ENCODE results near the gene HRAS.
A peak's percentile ranks its signal among the peaks of the same experiment; 100 is the strongest.
"Not testable (repeated sequence)": the region's sequence is repeated elsewhere in the genome, so short reads cannot be mapped to it uniquely, and the experiment has no call there.

The HRAS gene

DNA sequence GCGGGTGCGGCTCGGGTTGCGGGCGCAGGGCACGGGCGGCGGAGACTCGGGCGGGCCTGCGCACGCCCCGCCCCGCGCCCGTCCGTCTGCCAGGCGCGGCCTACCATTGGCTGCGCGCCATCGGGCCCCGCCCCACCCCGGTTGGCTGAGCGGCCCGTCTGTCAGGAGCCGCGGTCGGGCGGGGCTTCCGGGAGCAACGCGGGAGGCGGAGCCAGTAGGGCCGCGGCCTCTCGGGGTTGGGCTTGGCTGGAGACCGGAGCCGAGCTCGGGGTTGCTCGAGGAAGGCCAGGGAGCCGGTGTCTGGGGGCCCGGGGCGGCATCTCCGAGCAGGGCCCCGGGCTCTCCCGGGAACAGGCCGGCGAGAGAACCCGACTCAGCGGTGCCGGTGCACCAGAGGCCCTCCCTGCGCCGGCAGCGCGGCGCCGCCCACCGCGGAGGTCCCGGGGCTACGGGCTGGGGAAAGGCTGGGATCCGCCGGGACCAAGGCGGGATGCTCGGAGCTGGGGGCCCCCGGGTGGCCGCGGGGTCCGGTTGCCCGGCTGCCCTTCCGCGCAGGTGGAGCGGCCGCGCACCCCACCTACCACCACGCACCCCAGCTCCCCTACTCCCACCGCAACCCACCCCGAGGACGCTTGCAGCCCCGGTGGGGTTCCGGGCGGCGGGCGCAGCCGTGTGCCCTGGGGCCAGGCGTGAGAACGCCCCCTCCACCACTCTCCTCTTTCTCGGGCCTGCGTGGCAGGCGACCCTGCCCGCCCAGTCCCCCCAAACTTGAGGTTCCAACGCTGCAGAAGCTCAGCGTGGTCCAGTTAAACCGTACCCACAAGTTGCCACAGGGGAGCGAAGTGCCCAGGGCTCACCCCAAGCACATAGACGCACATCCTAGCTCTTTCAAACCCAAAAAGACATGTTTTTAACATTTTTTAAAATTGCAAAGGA, at the start of gene HRAS:
Gene HRAS (minus strand): TSS at position 58 of the 936 bp plus-strand sequence.
- peak; percentile 87 to 94 (median 90) for DNase-seq (ENCODE audit: low read depth in 2 of 3, low spot score in 1 of 3)

DNA sequence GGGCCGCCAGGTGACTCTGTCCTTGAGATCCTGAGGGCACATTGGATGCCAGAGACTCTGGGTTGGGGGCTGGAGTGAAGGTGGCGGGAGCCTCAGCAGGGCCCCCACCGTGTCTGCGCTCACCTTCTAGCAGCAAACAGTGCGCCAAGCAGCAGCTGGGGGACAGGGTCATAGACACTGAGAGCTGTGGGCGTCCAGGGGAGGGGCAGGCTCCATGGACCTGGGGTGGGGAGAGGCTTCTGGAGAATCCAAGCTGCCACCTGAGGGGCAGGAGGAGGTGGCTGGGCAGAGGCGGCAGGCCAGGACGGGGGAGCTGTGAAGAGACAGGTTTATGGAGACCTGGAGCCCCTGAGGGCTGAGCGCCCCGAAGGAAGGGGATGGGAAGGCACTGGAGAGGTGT, 48.9 kb upstream of the HRAS start:
- DNase-seq (ENCODE audit: low read depth in 2 of 3, low spot score in 1 of 3) = no peak

DNA sequence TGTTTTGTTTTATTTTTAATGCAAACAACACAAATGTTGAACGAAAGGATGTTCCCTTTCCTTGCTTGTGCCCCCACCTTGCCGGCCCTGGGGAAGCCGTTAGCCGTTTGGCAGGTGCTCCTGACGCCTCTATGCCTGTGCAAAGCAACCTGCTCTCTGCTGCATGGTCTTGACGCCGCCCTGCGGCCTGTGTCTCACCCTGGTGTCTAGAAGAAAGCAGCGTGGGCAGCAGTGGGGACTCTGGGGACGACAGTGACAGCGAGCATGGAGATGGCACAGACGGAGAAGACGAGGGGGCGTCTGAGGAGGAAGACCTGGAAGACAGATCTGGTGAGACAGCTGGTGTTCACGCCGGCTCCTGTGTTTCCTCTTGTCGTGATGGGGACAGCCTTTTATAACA, 46.4 kb upstream of the HRAS start:
- no peak for DNase-seq (ENCODE audit: low read depth in 2 of 3, low spot score in 1 of 3)

DNA sequence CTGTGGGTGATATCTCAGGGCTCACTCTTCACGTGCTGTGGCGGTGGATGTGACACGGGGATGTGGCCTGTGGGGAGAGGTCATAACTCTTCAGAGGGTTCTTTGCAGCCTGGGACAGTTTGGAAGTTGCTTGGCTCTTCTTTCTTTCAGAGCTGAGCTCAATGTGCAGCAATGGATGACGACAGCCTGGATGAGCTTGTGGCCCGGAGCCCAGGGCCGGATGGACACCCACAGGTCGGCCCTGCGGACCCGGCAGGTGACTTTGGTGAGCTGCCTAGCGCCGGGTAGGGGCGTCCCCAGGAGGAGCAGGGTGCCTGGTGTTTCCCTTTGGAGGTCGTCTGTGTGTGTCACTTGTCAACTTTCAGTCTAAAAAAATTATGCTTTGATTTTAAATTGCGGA, 46.0 kb upstream of the HRAS start:
- DNase-seq (ENCODE audit: low read depth in 2 of 3, low spot score in 1 of 3) = no peak

DNA sequence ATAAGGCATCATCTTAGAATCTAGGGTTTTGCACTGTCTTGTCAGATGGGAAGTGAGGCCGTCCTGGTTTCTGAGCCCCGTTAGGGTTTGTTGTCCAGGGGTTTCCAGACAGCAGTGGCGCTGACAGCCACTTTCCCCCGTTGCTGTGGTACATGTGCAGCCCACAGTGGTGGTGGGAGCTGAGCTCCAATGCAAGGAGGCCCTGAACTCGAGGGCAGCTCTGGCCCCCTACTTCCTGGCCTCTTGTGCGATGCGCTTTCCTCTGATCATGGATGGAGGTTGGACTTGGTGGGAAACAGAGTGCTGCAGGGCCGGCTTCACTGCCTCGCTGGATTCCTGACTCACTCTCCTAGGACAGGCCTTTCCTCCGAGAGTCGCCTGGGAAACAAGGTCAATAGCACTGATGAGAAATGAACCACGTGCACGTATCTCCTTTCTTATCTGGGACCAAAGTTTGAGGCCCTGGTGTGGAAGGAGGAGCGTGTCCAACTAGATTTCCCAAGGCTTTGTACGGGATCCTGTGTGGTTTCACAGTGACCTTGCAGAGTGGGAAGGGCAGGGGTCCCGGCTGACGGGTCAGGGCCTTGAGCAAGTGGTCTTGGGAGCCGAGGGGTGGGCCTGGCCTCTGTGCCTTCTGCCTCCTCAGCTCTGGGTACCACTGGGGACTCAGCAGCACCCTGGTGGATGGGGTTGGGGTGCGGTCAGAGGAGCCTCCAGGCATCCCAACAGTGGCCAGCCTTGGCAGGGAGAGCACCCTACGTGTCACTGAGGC, 44.6 kb upstream of the HRAS start:
- DNase-seq (ENCODE audit: low read depth in 2 of 3, low spot score in 1 of 3) = no peak

DNA sequence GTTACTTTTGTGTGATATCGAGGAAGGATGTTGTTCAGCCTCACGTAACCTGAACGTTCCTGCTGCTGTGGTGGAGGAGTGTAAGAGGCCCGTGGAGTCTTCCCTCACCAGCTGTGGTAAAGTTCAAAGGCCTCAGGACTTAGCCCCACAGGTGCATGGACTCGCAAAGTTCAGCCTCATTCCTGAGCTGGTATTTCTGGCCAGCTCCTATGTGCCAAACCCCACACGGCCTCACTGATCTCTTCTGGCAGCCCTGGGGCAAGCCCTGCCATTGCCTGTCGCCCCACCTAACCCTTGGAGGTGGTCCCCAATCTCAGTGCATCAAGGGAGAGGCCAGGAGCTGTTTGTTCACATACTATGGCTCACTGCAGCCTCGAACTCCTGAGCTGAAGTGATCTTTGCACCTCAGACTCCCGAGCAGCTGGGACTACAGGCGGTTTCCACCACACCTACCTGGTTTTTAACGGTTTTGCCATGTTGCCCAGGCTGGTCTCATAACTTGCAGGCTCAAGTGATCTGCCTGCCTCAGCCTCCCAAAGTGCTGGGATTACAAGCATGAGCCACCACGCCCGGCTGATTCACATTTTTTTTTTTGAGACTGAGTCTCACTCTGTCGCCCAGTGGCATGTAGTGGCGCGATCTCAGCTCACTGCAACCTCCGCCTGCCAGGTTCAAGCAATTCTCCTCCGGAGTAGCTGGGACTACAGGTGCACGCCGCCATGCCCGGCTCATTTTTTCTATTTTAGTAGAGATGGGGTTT, 43.1 kb upstream of the HRAS start:
- DNase-seq (ENCODE audit: low read depth in 2 of 3, low spot score in 1 of 3) = no peak

DNA sequence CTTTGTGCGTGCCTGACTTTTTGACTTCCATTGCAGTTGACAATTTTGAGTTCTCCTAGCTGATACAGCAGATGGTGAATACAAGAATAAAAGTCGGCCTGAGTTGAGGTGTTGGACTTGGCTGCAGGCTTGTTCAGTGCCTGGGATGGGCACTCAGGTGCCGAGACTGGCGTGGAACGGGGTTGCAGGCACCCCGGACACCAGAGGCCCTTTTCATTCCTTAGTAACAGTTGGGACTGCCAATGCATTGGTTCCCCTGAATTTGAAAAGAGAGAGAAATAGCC, 42.2 kb upstream of the HRAS start:
- no peak for DNase-seq (ENCODE audit: low read depth in 2 of 3, low spot score in 1 of 3)

DNA sequence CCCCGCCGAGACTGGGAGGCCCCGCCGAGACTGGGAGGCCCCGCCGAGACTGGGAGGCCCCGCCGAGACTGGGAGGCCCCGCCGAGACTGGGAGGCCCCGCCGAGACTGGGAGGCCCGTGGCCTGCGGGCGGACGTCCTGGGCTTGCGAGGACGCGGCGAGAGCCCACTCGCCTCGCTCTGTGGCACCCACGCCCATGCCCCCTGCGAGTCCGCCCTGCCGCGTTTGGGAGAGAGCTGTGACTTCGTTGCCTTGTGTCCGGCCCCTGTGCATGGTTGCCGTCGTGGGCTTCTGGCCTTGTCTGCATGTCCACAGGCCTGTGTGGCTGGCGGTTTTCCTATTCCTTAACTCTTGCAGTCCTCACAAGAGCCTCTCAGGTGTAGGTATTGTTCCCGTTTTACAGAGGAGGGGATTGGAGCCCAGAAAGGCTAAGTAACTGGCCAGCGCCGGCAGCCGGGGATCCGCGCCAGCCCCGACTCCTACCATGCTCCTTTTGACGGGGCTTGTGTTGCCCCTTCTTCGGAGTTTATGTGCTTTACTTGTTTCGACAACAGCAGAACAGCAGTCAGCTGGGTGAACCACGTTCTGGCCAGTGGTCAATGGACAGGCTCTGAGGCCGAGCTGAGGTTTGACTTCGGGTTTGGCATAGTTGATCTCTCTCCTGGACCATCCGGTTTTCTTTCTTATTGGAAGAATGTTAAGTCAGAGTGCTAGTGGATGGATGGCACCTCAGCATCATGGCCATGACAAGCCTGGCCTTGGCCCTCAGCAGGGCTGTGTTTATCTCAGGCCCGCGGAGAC, 41.6 kb upstream of the HRAS start:
- DNase-seq (ENCODE audit: low read depth in 2 of 3, low spot score in 1 of 3) = no peak

DNA sequence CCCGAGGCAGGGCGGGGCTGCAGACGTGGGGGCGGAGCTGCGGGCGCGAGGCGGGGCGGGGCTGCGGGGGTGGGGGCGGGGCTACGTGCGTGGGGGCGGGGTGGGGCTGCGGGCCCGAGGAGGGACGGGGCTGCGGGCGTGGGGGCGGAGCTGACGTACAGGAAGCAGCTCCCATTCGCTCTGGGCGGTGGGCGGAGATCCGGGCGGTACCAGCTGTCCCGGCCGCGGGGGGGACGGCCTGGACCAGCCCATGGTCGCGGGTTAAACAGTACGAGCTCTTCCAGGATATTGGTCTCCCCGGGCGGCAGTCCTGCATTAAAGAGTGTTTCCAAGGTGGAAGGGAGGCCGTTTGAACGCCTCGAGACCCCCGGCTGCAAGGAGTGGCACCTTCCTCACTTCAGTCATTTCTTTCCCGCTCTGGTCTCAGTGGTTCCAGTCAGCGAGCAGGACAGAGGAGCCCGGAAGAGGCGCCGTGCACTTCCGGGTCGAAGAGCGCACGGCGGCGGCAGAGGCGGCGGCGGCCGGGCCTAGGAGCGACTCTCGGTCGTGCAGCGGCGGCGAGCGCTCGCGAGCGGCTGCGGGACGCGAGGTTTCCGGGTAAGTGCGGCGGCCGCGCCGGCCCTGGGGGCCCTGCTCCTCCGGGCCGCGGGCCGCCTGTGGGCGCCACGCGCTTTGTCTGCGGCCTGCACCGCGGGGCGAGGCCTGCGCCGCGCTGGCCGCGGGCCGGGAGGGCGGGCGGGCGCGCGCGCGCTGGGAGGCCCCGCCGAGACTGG, 40.8 kb upstream of the HRAS start, which contains the start of gene PHRF1:
Gene PHRF1 (plus strand): TSS at position 475 of the 773 bp plus-strand sequence. CDS start 5,043 bp downstream, outside the sequence.
- peak; percentile 86 to 94 (median 91) for DNase-seq (ENCODE audit: low read depth in 2 of 3, low spot score in 1 of 3)

DNA sequence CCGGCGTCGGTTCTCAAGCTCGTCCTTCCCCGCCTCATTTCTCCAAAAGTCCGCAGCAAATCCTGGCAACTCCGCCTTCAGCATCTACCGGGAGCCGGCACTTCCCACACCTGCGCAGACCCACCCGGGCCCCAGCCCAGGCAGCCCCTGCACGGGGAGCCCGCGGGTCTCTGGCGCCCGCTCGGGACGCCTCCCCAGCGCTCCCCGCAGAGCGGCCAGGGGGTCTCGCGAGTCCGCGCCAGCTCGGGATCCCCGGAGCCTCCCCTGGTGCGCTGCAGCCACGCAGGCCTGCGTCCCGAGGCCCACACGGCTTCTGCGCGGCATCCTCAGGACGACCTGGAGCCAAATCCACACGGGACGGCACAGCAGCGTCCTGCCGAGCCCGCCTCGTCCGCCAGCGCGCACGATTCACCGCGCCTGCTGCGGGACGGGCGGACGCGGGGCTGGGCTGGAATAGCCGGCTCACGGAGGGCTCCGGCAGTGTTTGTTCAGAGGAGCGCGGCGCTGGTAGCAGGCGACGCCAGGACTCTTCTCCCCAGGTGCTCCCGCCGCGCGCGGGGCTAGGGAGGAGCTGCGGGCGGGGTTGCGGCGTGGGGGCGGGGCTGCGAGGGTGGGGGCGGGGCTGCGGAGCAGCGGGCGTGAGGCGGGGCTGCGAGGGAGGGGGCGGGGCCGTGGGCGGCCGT, 40.1 kb upstream of the HRAS start:
- DNase-seq (ENCODE audit: low read depth in 2 of 3, low spot score in 1 of 3) = no peak

DNA sequence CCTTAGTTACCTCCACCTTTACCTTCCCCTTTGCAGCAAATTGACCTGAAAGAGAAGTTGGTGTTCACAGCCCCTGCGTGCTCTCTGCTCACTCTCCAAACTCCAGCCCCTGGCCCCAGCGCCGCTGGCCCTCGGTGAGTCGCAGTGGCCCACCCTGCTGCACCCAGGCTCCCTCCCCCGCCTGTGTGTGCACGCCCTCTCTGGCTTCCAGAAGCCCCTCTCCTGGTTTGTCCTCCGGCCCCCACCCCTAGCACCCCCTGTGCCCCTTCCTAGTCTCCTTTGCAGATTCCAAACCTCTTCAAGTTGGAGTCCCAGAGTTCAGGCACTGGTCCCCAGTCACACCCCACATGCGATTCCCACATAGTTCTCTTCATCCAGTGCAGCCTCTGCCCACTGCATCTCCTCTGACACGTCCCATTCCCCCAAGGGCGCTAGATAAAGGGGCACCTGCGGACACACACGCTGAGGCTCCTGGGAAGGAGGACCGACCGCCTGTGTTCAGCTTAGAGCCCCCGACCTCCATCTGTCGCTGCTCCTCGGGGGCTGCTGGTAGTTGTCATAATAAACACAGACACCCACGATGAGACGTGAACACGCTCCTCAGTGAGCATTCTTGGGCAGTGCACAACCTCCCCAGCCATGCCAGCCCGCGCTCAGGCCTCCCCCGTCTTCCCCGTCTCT, 39.4 kb upstream of the HRAS start:
- no peak for DNase-seq (ENCODE audit: low read depth in 2 of 3, low spot score in 1 of 3)

DNA sequence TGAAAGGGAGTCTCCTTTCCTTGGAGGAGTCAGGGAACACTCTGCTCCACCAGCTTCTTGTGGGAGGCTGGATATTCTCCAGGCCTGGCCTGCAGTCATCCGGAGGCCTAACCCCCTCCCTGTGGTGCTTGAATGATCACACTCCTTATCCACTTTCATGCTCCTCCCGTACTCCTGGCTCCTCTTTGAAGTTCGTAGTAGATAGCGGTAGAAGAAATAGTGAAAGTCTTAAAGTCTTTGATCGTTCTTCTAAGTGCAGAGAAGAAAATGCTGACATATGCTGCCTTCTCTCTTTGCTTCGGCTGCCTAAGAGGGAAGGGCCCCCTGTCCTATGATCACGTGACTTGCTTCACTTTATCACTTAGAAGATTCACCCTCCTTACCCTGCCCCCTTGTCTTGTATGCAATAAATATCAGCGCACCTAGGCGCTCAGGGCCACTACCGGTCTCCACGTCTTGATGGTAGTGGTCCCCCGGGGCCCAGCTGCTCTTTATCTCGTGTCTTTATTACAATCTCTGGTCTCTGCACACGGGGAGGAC, 38.7 kb upstream of the HRAS start:
- not testable (repeated sequence) for DNase-seq (ENCODE audit: low read depth in 2 of 3, low spot score in 1 of 3)

DNA sequence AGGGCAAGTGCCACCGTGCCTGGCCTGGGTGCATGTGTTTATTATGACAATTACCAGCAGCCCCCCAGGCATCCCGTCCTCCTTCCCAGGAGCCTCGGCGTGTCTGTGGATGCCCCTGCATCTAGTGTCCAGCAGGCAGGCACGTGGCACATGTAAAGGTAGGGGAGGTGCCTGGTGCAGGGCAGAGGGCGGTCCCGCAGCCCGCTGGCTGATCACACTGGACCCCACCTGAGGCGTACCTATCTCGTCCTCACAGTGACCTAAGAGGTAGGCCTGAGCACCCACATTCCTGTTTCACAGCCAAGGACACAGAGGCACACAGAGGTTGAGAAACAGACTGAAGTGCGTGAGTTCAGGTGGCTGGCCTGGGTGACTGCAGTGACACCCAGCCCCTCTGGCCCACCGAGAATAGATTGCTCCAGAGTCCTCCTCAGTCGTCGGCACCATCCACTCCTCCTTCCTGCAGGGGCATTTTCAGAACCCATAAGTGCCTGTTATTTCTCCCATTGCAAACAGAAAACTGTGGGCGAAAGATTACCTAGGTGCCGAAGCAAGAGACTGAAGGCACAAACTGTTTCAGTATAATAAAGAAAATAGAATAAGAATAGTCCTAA, 37.9 kb upstream of the HRAS start:
- no peak for DNase-seq (ENCODE audit: low read depth in 2 of 3, low spot score in 1 of 3)

DNA sequence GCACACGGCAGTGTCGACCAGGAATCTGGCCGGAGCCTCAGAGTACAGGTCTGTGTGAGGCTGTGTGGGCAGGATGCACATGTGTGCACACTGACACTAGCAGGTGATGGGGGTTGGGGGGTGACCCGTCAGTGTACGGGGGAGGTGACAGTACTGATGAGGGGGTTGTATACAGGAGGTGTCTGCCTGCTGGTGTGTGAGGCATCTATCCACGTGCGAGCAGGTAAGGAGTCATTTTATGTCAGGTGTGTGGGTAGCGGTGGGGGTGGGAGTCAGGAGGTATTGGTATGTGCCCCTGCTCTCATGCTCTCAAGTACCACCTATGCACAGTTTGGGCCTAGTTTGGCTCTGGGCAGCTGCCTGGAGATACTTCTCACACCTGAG, 36.4 kb upstream of the HRAS start:
- no peak for DNase-seq (ENCODE audit: low read depth in 2 of 3, low spot score in 1 of 3)

DNA sequence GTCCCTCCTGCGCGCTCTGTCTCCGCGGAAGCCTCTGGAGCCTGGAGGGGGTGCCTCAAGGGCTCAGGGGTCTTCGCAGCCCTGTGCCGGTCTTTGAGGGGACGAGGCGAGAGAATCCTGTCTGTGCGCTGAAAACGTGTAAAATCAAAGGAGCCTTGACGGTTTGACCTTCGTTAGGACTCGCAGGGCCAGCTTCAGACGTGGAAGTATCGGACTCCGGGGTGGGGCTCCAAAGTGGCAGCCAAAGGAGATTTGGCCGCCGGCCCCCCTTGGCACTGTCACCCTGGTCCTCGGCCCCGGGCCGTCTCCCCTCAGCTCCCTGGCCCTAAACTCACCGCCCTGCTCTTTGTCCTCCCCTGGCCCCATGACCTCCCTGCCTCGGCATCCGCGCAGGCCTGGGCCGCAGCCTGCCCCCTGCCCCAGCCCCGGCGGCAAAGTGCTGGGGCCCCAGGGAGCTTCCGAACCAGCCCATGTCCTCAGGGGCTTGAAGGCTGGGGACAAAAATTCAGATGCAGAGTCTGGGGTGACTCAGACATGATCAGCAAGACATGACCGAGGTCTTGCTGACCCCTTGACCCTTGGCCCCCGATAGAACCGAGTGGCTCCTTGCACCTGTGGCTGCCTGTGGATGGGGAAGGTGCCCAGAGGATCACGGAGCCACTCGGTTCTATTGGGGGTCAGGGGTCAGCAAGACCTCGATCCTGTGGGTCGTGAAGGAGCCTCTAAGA, 33.9 kb upstream of the HRAS start:
- no peak for DNase-seq (ENCODE audit: low read depth in 2 of 3, low spot score in 1 of 3)

DNA sequence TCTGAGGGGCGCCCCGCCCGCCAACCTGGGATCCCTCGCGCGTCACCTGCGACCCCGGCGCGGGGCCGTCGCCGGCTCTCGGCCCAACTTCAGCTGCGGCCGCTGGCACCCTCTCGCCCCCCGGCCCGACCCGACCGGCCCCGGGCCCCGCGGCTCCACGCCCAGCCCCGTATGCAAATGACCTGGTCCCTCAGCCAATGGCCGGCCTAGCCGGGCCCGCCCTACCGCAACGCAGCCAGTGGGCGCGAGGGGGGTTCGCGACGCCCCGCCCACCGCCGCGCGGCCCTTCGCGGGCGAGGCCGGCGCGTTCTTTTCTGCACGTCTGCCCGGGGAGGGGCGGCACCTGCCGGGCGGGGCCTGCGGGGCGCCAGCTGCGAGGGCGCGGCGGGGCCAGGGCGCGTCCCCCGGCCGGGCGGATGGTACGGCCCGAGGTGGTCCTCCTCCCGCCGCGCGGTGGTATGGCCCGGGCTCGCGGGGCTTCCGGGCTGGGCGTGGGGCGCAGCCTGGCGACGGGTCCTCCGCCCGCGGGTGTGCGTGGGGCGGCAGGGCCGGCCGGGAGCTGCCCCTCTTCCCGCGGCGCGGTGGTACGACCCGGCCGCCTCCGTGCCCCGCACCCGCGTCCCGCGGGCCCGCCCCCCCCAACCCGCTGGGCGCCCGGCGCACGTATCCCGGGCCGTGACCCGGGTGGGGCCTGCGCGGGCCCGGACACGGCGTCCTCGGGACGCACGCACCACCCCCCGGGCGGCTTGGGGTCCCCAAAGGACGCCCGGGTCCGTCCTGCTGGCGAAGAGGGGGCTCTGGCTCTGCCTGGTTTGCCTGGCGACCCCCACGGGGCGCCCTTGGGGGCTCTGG, 33.2 kb upstream of the HRAS start:
- DNase-seq (ENCODE audit: low read depth in 2 of 3, low spot score in 1 of 3) = peak; percentile 85 to 93 (median 88)
